ENCODE results near the gene AJM1. TPM values are rescaled to one million over a fixed set of nuclear protein-coding genes. Genes with fewer than 3 reads are reported as not detected.
"Not testable (repeated sequence)": the region's sequence is repeated elsewhere in the genome, so short reads cannot be mapped to it uniquely, and the experiment has no call there.

The AJM1 gene
- total RNA-seq, 6 donors from 2014 or later, result 1.4 to 7.3 (median 3.0) TPM

DNA sequence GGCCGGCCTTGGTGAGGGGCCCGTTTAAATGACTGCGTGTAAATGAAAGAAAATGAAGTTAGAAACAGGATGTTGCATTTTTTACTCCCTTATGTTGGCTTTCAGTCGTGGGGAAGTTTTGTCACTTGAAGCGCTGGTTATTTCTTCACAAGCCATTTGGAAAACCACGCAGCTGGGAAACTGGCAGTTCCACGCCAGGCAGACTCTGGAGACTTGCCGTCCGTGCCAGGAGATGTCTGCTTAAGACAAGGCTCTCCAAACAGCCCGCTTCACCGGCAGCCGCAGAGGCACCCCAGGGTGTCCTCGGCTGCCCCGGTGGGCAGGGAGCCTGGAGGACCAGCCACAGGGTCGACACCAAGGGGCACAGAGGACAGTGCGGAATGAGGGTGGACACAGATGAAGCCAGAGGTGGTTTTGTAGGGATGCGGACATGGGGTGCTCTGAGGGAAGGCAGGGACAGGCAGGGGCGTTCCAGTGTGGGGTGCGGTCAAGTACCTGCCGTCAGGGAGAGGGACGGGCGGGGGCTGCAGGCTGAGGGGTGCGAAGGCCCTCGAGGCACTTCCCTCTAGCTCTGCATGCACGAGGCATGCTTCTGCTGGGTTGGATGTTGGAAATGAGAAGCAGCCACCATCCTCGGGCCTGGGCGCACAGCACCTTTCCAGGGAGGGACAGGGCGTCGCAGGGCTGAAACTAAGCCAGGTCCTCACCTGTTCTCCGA, 11.1 kb upstream of the AJM1 start:
- ATAC-seq (ENCODE audit: low FRiP score in 2 of 2), result no peak
- DNase-seq, result peak in 1 of 2 donors; percentile 54

DNA sequence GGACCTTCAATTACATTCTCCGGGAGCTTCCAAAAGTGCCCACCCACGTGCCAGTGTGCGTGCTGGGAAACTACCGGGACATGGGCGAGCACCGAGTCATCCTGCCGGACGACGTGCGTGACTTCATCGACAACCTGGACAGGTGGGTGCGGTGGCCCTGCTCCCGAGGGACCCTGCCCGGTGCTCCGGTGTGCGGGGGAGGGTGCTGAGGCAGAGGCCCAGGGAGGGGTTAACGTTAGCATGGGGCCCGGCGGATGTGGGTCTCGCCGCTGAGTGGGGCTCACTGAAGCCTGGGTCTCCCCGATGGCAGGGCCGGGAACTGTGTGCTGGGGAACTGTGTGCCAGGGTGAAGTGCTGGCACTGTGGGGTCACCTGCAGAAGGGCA, 10.6 kb upstream of the AJM1 start:
- ATAC-seq (ENCODE audit: low FRiP score in 2 of 2) (no peak), DNase-seq (peak in 1 of 2 donors; percentile 65)
- H3K27ac ChIP-seq, result no peak overlapping the region
- H3K36me3 ChIP-seq, result peaks cover under 1 to 82% (median 63%) of the 10 kb centered on the region in 4 donors
- H3K4me1 ChIP-seq, result no peaks in the 10 kb centered on the region
- H3K4me3 ChIP-seq, result no peak overlapping the region
- H3K27me3 ChIP-seq, result no peaks in the 10 kb centered on the region
- H3K9me3 ChIP-seq, result no peaks in the 10 kb centered on the region
- WGBS, 2 donors, result 92 to 94% methylated on average over 15 to 23 of the region's 23 CpGs
- TF ChIP-seq, protein P1, sequence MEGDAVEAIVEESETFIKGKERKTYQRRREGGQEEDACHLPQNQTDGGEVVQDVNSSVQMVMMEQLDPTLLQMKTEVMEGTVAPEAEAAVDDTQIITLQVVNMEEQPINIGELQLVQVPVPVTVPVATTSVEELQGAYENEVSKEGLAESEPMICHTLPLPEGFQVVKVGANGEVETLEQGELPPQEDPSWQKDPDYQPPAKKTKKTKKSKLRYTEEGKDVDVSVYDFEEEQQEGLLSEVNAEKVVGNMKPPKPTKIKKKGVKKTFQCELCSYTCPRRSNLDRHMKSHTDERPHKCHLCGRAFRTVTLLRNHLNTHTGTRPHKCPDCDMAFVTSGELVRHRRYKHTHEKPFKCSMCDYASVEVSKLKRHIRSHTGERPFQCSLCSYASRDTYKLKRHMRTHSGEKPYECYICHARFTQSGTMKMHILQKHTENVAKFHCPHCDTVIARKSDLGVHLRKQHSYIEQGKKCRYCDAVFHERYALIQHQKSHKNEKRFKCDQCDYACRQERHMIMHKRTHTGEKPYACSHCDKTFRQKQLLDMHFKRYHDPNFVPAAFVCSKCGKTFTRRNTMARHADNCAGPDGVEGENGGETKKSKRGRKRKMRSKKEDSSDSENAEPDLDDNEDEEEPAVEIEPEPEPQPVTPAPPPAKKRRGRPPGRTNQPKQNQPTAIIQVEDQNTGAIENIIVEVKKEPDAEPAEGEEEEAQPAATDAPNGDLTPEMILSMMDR (IDR thresholded peaks at IDR 0.05), result no peak
- no peak for TF ChIP-seq POLR2AphosphoS5 (IDR thresholded peaks at IDR 0.05)
- no peak for TF ChIP-seq POLR2A (IDR thresholded peaks at IDR 0.05)
- TF ChIP-seq EP300 (IDR thresholded peaks at IDR 0.05), result no peak

More for the DNA sequence above, 11.1 kb upstream of the AJM1 start:
- Histone ChIP-seq H3K27me3 (no peaks in the 10 kb centered on the region), H3K4me1 (no peaks in the 10 kb centered on the region), H3K9me3 (no peaks in the 10 kb centered on the region), H3K36me3 (peaks cover 3 to 82% (median 65%) of the 10 kb centered on the region in 4 donors), H3K27ac (no peak overlapping the region), H3K4me3 (no peak overlapping the region)
- WGBS, 2 donors, result 88 to 89% methylated on average over 29 to 30 of the region's 30 CpGs
- TF ChIP-seq POLR2AphosphoS5 (IDR thresholded peaks at IDR 0.05) (no peak), POLR2A (IDR thresholded peaks at IDR 0.05) (no peak), EP300 (IDR thresholded peaks at IDR 0.05) (no peak)
- TF ChIP-seq, protein P1 (IDR thresholded peaks at IDR 0.05), result no peak

DNA sequence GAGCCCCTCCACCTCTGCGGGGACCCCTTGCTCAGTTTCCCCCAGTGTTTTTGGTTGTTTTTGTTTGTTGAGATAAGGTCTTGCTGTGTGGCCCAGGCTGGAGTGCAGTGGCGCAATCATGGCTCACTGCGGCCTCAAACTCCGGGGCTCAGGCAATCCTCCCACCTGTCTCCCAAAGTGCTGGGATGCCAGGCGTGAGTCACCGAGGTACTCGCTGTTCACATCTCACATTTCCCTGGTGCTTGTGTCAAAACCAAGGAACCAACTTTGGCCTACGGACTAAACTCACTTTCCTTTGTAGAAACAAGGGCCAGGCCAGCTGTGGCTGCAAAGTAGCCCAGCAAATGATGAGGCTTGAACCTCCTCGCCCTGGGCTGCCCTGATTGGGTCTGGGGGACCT, 9.7 kb upstream of the AJM1 start:
- Histone ChIP-seq H3K36me3 (peaks cover 0 to 82% (median 58%) of the 10 kb centered on the region in 4 donors), H3K4me1 (no peaks in the 10 kb centered on the region), H3K9me3 (no peaks in the 10 kb centered on the region), H3K4me3 (no peak overlapping the region), H3K27me3 (no peaks in the 10 kb centered on the region), H3K27ac (no peak overlapping the region)
- ATAC-seq (ENCODE audit: low FRiP score in 2 of 2), result no peak
- 90 to 93% methylated on average over 8 to 9 of the region's 9 CpGs for WGBS, 2 donors
- no peak for TF ChIP-seq POLR2AphosphoS5 (IDR thresholded peaks at IDR 0.05)
- no peak for TF ChIP-seq EP300 (IDR thresholded peaks at IDR 0.05)
- TF ChIP-seq, protein P1 (IDR thresholded peaks at IDR 0.05), result no peak
- TF ChIP-seq POLR2A (IDR thresholded peaks at IDR 0.05), result no peak
- DNase-seq, result no peak

DNA sequence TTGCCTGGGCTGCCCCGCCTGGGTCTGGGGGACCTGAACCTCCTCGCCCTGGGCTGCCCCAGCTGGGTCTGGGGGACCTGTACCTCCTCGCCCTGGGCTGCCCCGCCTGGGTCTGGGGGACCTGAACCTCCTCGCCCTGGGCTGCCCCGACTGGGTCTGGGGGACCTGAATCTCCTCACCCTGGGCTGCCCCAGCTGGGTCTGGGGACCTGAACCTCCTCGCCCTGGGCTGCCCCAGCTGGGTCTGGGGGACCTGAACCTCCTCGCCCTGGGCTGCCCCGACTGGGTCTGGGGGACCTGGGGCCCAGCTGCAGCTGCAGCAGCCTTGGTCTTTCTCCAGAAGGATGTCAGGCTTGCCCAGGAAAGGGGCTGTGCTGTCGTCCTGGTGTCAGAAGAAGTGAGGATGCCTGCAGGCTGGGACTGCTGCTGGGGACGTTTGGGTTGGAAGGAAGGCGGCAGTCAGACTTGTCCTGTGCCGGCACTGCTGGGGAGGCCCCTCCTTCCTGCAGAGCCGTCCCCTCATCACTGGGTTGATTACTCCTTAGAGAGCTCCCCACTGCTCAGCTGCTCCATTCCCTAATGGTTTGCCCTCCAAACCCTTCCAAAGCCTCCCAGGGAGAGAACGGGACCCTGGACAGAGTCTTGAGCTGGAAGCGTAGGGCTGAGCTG, 8.8 kb upstream of the AJM1 start:
- 89 to 92% methylated on average over 7 to 15 of the region's 16 CpGs for WGBS, 2 donors
- H3K27ac ChIP-seq; ATAC-seq (ENCODE audit: low FRiP score in 2 of 2); H3K4me1 ChIP-seq; H3K27me3 ChIP-seq; H3K9me3 ChIP-seq; H3K4me3 ChIP-seq: not testable (repeated sequence)
- H3K36me3 ChIP-seq, result peaks cover 0 to 82% (median 56%) of the 10 kb centered on the region in 4 donors
- peak in 1 of 2 donors; percentile 43 for DNase-seq

DNA sequence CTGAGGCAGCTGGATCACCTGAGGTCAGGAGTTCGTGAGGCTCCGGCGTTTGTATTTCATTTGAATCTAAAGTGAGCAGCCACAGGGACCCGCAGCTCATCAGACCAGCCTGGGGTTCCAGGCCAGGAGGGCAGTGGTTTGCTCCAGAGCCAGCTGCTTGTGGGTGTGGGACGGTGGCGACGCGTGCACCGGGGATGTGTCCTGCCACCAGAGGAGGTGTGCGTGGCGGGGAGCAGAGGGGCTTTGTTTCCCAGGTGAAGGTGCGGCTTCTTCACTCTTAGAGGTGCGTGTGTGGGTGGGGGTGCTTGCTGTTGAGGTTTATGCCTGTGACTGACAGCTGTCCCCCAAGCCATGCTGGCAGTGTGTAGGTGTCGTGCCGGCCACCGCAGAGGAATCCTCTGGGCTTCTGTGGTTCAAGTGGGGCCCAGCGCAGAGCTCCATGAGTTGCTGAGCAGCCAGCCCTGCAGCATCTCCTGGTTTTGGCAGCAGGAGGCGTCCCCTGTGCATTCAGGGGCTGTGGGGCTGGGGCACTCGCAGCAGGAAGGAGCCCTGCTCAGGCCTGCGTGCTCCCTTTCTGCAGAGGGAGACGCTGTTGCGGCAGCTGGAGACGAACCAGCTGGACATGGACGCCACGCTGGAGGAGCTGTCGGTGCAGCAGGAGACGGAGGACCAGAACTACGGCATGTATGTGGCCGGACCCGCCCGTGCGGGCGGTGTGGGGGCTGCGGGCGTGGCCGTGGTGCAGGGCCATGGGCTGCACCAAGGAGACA, 6.9 kb upstream of the AJM1 start:
- Histone ChIP-seq H3K27me3 (no peaks in the 10 kb centered on the region), H3K36me3 (peaks cover 0 to 82% (median 54%) of the 10 kb centered on the region in 4 donors), H3K9me3 (no peaks in the 10 kb centered on the region), H3K27ac (no peak overlapping the region), H3K4me1 (no peaks in the 10 kb centered on the region), H3K4me3 (no peak overlapping the region)
- TF ChIP-seq POLR2A (IDR thresholded peaks at IDR 0.05), result no peak
- TF ChIP-seq, protein P1 (IDR thresholded peaks at IDR 0.05), result no peak
- TF ChIP-seq EP300 (IDR thresholded peaks at IDR 0.05), result no peak
- no peak for TF ChIP-seq POLR2AphosphoS5 (IDR thresholded peaks at IDR 0.05)
- DNase-seq (peak in 1 of 2 donors; percentile 75), ATAC-seq (ENCODE audit: low FRiP score in 2 of 2) (no peak)
- 94 to 95% methylated on average over 24 to 36 of the region's 36 CpGs for WGBS, 2 donors

Measured in upper lobe of left lung (tissue), 6 donors.